ENCODE measurements around the gene NBEA.

NBEA gene

GRCh38 chr13:35699825-35700510, 757.9 kb downstream of the NBEA start:
- Mint-ChIP-seq H3K36me3 (ENCODE audit: low read depth) (no peaks in the 10 kb centered on the region), H3K4me1 (ENCODE audit: low read depth) (no peaks in the 10 kb centered on the region), H3K27ac (no peak overlapping the region), H3K4me3 (no peak overlapping the region), H3K9me3 (peaks cover 10% of the 10 kb centered on the region), H3K27me3 (no peaks in the 10 kb centered on the region)
- intact Hi-C loops (cut with micrococcal nuclease): no loop called here

GRCh38 chr13:35700671-35701070, 758.6 kb downstream of the NBEA start:
- Mint-ChIP-seq H3K27me3 (no peaks in the 10 kb centered on the region), H3K9me3 (peaks cover 17% of the 10 kb centered on the region), H3K36me3 (ENCODE audit: low read depth) (no peaks in the 10 kb centered on the region), H3K4me3 (no peak overlapping the region), H3K4me1 (ENCODE audit: low read depth) (no peaks in the 10 kb centered on the region), H3K27ac (no peak overlapping the region)
- intact Hi-C loops (cut with micrococcal nuclease): no loop called here

GRCh38 chr13:35702316-35702715, 760.2 kb downstream of the NBEA start:
- no peaks in the 10 kb centered on the region for H3K27me3 Mint-ChIP-seq
- no peaks in the 10 kb centered on the region for H3K36me3 Mint-ChIP-seq (ENCODE audit: low read depth)
- H3K9me3 Mint-ChIP-seq: peaks cover 29% of the 10 kb centered on the region
- intact Hi-C loops (cut with micrococcal nuclease): no loop called here
- H3K4me3 Mint-ChIP-seq: no peak overlapping the region
- H3K27ac Mint-ChIP-seq: no peak overlapping the region
- no peaks in the 10 kb centered on the region for H3K4me1 Mint-ChIP-seq (ENCODE audit: low read depth)

GRCh38 chr13:35703061-35703460, 761.0 kb downstream of the NBEA start:
- H3K27ac Mint-ChIP-seq: no peak overlapping the region
- intact Hi-C loops (cut with micrococcal nuclease): no loop called here
- H3K4me3 Mint-ChIP-seq: no peak overlapping the region
- peaks cover 29% of the 10 kb centered on the region for H3K9me3 Mint-ChIP-seq
- H3K36me3 Mint-ChIP-seq (ENCODE audit: low read depth): no peaks in the 10 kb centered on the region
- H3K27me3 Mint-ChIP-seq: no peaks in the 10 kb centered on the region
- no peaks in the 10 kb centered on the region for H3K4me1 Mint-ChIP-seq (ENCODE audit: low read depth)

GRCh38 chr13:35704331-35704730, 762.3 kb downstream of the NBEA start:
- H3K27ac Mint-ChIP-seq: no peak overlapping the region
- H3K4me1 Mint-ChIP-seq (ENCODE audit: low read depth): no peaks in the 10 kb centered on the region
- no peak overlapping the region for H3K4me3 Mint-ChIP-seq
- no peaks in the 10 kb centered on the region for H3K27me3 Mint-ChIP-seq
- no peaks in the 10 kb centered on the region for H3K36me3 Mint-ChIP-seq (ENCODE audit: low read depth)
- intact Hi-C loops (cut with micrococcal nuclease): no loop called here
- H3K9me3 Mint-ChIP-seq: peaks cover 29% of the 10 kb centered on the region

GRCh38 chr13:35706281-35706680, 764.2 kb downstream of the NBEA start:
- intact Hi-C loops (cut with micrococcal nuclease): no loop called here
- no peaks in the 10 kb centered on the region for H3K36me3 Mint-ChIP-seq (ENCODE audit: low read depth)
- H3K9me3 Mint-ChIP-seq: peaks cover 29% of the 10 kb centered on the region
- no peak overlapping the region for H3K4me3 Mint-ChIP-seq
- no peaks in the 10 kb centered on the region for H3K27me3 Mint-ChIP-seq
- no peak overlapping the region for H3K27ac Mint-ChIP-seq
- no peaks in the 10 kb centered on the region for H3K4me1 Mint-ChIP-seq (ENCODE audit: low read depth)

- peaks cover 29% of the 10 kb centered on the region for H3K9me3 Mint-ChIP-seq
- no peaks in the 10 kb centered on the region for H3K36me3 Mint-ChIP-seq (ENCODE audit: low read depth)
- H3K27ac Mint-ChIP-seq: no peak overlapping the region
- H3K4me1 Mint-ChIP-seq (ENCODE audit: low read depth): no peaks in the 10 kb centered on the region
- no peaks in the 10 kb centered on the region for H3K27me3 Mint-ChIP-seq
- intact Hi-C loops (cut with micrococcal nuclease): no loop called here
- H3K4me3 Mint-ChIP-seq: no peak overlapping the region
These were observed 764.7 kb downstream of the NBEA start for GRCh38 chr13:35706721-35707120.

GRCh38 chr13:35711909-35712308, 769.8 kb downstream of the NBEA start:
- H3K4me1 Mint-ChIP-seq (ENCODE audit: low read depth): no peaks in the 10 kb centered on the region
- no peak overlapping the region for H3K4me3 Mint-ChIP-seq
- intact Hi-C loops (cut with micrococcal nuclease): no loop called here
- no peak overlapping the region for H3K27ac Mint-ChIP-seq
- no peaks in the 10 kb centered on the region for H3K27me3 Mint-ChIP-seq
- no peaks in the 10 kb centered on the region for H3K36me3 Mint-ChIP-seq (ENCODE audit: low read depth)
- no peaks in the 10 kb centered on the region for H3K9me3 Mint-ChIP-seq

- no peak overlapping the region for H3K4me3 Mint-ChIP-seq
- no peaks in the 10 kb centered on the region for H3K9me3 Mint-ChIP-seq
- H3K4me1 Mint-ChIP-seq (ENCODE audit: low read depth): no peaks in the 10 kb centered on the region
- H3K27ac Mint-ChIP-seq: no peak overlapping the region
- H3K36me3 Mint-ChIP-seq (ENCODE audit: low read depth): no peaks in the 10 kb centered on the region
- intact Hi-C loops (cut with micrococcal nuclease): no loop called here
- no peaks in the 10 kb centered on the region for H3K27me3 Mint-ChIP-seq
These were observed 771.1 kb downstream of the NBEA start for GRCh38 chr13:35712907-35713761.

- no peaks in the 10 kb centered on the region for H3K4me1 Mint-ChIP-seq (ENCODE audit: low read depth)
- no peak overlapping the region for H3K27ac Mint-ChIP-seq
These were observed 772.1 kb downstream of the NBEA start for GRCh38 chr13:35714121-35714520.

GRCh38 chr13:35714588-35715377, 772.7 kb downstream of the NBEA start:
- H3K27ac Mint-ChIP-seq: no peak overlapping the region
- intact Hi-C loops (cut with micrococcal nuclease): no loop called here
- no peaks in the 10 kb centered on the region for H3K4me1 Mint-ChIP-seq (ENCODE audit: low read depth)
- H3K36me3 Mint-ChIP-seq (ENCODE audit: low read depth): no peaks in the 10 kb centered on the region
- H3K27me3 Mint-ChIP-seq: no peaks in the 10 kb centered on the region
- no peak overlapping the region for H3K4me3 Mint-ChIP-seq
- no peaks in the 10 kb centered on the region for H3K9me3 Mint-ChIP-seq

More at GRCh38 chr13:35714121-35714520, 772.1 kb downstream of the NBEA start:
- Mint-ChIP-seq H3K9me3 (no peaks in the 10 kb centered on the region), H3K36me3 (ENCODE audit: low read depth) (no peaks in the 10 kb centered on the region), H3K4me3 (no peak overlapping the region), H3K27me3 (no peaks in the 10 kb centered on the region)
- intact Hi-C loops (cut with micrococcal nuclease): no loop called here

- peaks cover 6% of the 10 kb centered on the region for H3K4me1 Mint-ChIP-seq (ENCODE audit: low read depth)
- H3K27me3 Mint-ChIP-seq: no peaks in the 10 kb centered on the region
- no peaks in the 10 kb centered on the region for H3K36me3 Mint-ChIP-seq (ENCODE audit: low read depth)
- H3K4me3 Mint-ChIP-seq: no peak overlapping the region
- no peak overlapping the region for H3K27ac Mint-ChIP-seq
- intact Hi-C loops (cut with micrococcal nuclease): no loop called here
- no peaks in the 10 kb centered on the region for H3K9me3 Mint-ChIP-seq
These were observed 774.1 kb downstream of the NBEA start for GRCh38 chr13:35716186-35716585.

GRCh38 chr13:35716729-35717128, 774.7 kb downstream of the NBEA start:
- H3K9me3 Mint-ChIP-seq: no peaks in the 10 kb centered on the region
- H3K4me1 Mint-ChIP-seq (ENCODE audit: low read depth): peaks cover 7% of the 10 kb centered on the region
- H3K27ac Mint-ChIP-seq: no peak overlapping the region
- no peaks in the 10 kb centered on the region for H3K36me3 Mint-ChIP-seq (ENCODE audit: low read depth)
- intact Hi-C loops (cut with micrococcal nuclease): no loop called here
- no peaks in the 10 kb centered on the region for H3K27me3 Mint-ChIP-seq
- H3K4me3 Mint-ChIP-seq: no peak overlapping the region

- no peak overlapping the region for H3K27ac Mint-ChIP-seq
- intact Hi-C loops (cut with micrococcal nuclease): no loop called here
- H3K4me1 Mint-ChIP-seq (ENCODE audit: low read depth): peaks cover 19% of the 10 kb centered on the region
- no peaks in the 10 kb centered on the region for H3K36me3 Mint-ChIP-seq (ENCODE audit: low read depth)
- H3K9me3 Mint-ChIP-seq: no peaks in the 10 kb centered on the region
- peaks cover 2% of the 10 kb centered on the region for H3K27me3 Mint-ChIP-seq
- no peak overlapping the region for H3K4me3 Mint-ChIP-seq
These were observed 776.0 kb downstream of the NBEA start for GRCh38 chr13:35718084-35718483.

Data from dendritic cell treated with granulocyte-macrophage colony-stimulating factor and Interleukin-4, amounts not matched to agents 40 ng/mL and 50 ng/mL, for 4 days (primary cell).